GM12892 (cell line): ENCODE measurements around the gene UBE2Q2.

ENCODE experiments used
- DNase-seq: peaks from one replicate; pipeline ENCODE4 v3.0.0; 2011; ENCODE audit not compliant: insufficient read length
- FAIRE-seq: peaks from 2 replicates; lab custom pipeline; 2011; peaks lifted over from hg19 to GRCh38; lab: Jason Lieb, UNC
- POLR2A ChIP-seq: IDR thresholded peaks from 2 replicates; pipeline ENCODE4 v1.6.1; 2011; ENCODE audit warnings: low read depth, low read length, control low read depth
- POLR2AphosphoS5 ChIP-seq: IDR thresholded peaks from 2 replicates; pipeline ENCODE4 v1.6.1; 2011; ENCODE audit warnings: low read depth, low read length, control low read depth
- TAF1 ChIP-seq: IDR thresholded peaks from 2 replicates; pipeline ENCODE4 v1.6.1; 2011; ENCODE audit warnings: low read depth, mild to moderate bottlenecking, control low read depth, low read length, borderline replicate concordance

Gene UBE2Q2

DNA sequence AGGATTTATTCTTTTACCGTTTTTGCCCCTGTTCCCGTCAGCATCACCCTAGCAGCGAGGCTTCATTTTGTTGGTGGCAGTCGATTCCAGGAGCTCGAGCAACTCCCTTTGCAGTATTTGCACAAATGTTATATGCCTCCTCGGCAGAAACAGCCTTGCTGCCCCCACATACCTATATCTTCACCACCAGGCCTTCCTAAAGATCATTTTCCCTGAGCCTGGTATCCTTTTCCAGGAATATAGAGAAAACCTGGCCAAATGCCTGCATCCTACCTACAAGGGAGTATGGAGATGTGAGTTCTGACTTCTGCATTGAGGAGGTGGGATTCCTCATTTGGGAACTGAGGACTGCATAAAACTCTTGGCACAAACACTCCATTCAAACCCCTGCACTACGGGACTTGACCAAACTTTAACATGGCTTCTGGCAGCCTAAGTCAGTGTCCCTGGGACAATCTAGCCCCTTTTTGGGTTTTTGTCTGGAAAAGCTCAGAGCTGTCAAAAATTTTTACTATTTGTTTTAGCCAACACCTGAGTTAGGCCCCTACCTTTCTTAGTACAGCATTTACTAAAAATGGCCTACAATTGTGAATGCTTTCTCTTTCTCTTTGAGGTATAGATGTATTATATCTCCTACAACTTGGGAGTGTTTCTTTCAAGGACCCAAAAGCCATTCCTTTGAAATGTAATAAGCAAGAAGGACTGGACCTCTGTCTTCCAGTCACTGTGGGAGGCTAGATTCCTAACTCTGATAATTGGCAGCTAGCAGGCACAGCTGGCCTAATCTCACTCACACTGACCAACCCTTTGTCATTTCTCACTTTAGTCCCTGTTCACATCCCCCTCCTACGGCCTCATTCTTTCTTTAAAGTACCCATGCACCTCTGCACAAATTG is 12.1 kb upstream of the UBE2Q2 start:
- TF ChIP-seq POLR2AphosphoS5 (no peak), TAF1 (no peak), POLR2A (no peak)
- FAIRE-seq (no peak), DNase-seq (no peak)

DNA sequence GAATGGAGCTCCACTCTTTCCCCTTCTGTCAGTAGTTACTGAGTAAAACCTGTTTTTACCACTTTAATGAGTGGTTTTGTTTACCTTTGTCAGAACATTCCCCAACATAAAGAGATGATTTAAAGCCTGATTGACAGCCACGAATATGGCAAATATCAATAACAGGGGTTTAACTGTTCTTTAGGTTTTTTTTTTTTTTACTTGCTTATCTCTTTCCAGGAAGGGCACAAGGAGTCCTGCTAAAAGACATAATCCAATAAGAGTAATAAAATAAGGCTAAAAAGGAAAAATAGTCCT is 11.5 kb upstream of the UBE2Q2 start:
- no peak for TF ChIP-seq TAF1
- TF ChIP-seq POLR2AphosphoS5 = no peak
- TF ChIP-seq POLR2A = no peak
- DNase-seq (no peak), FAIRE-seq (no peak)

DNA sequence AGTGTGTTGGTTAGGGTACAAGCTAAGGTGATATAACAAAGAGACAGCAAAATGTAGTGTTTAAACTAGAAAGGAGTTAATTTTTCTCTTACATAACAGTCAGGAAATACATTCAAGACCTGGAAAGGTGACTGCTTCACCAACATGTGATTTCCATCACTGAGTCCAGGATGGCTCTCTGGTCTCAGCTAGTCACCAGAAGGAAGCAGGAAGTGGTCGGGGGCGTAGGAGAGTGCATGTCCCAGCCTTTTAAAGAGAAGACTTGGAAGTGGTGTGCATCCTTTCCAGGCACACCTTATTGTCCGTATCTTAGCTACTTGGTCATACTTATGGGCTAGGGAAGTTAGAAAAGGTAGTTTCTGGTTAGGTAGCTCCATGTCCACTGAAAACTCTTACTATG is 11.1 kb upstream of the UBE2Q2 start:
- TF ChIP-seq TAF1 (no peak), POLR2A (no peak), POLR2AphosphoS5 (no peak)
- DNase-seq (no peak), FAIRE-seq (no peak)

DNA sequence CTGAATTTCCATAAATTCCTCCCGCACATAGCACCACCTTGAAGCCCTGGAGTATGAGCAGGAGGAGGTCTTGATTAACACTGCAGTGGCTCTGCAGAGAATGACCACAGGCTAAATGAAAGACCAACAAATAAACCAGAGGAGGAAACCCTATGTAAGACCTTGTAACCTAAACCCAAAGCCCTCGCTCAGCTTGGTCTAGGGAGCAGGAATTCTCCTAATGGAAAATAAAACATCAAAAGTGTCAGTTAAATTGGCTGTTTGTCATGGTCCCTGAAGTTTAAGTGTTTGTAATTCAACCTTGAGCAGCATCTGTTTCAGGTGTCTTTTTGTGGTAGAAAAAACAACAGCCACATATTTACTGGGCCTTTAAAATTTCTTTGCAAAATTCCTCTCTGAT is 9.2 kb upstream of the UBE2Q2 start:
- DNase-seq (no peak), FAIRE-seq (no peak)
- TF ChIP-seq TAF1 (no peak), POLR2AphosphoS5 (no peak), POLR2A (no peak)

DNA sequence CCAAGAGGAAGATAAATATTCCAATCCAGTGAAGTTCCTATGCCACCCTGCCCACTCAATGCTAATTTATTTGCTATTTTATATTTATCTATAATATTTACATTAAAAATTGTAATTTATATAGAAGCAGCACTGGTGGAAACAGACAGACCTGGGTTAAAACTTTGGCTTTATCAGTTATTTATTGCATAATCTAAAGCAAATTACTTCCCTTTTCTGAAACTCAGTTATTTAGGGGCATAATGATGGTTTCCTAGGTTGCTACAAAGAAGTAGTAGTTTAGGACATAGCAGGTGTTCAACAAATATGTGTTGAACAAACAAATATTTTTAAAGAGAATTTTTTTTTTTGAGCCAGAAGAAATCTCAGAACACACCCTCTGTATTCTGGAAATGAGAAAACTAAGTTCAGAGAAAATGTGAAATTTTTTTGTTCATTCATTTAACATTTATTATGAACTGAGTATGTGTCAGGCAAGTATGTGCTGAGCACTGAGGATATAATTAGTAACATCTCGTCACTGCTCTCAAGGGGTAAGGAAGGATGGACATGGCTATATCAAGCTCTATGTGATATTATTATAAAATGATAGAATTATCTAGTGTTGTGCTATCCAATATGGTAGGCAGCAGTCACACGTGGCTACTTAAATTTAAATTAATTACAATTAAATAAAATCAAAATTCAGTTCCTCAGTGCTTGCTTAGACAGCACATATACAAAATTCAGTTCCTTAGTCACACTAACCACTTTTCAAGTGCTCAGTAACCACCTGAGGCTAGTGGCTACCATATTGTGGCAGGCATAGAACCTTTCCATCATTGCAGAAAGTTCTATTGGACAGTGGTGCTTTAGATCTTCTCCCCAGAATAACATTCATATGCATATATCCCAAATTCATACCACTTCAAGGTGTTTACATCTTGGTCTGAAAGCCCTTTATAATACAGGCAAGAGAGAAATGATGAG is 7.0 kb upstream of the UBE2Q2 start:
- DNase-seq (no peak), FAIRE-seq (peak; percentile 62)

DNA sequence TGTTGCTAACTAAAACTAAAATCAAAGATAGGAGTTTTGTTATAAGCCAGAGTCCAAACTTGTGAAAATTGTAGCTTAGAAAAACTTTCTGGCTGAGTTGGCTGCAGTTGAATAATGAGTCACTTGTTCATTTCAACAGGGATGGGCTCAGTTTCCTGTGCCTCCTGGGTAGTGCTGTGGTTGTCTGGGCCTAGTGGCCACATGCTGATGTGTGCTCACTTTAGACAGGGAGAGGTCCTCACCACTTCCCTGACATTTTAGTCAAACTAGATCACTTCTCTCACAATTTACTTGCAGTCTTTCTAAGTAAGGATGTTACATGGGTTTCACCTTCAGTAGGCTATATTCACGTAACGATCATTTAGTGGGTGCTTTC is 6.3 kb upstream of the UBE2Q2 start:
- peak; percentile 90 for FAIRE-seq
- peak; percentile 31 for DNase-seq
- TF ChIP-seq POLR2AphosphoS5 (no peak), TAF1 (no peak), POLR2A (no peak)

More for the DNA sequence above, 7.0 kb upstream of the UBE2Q2 start:
- no peak for TF ChIP-seq POLR2AphosphoS5
- no peak for TF ChIP-seq TAF1
- no peak for TF ChIP-seq POLR2A

DNA sequence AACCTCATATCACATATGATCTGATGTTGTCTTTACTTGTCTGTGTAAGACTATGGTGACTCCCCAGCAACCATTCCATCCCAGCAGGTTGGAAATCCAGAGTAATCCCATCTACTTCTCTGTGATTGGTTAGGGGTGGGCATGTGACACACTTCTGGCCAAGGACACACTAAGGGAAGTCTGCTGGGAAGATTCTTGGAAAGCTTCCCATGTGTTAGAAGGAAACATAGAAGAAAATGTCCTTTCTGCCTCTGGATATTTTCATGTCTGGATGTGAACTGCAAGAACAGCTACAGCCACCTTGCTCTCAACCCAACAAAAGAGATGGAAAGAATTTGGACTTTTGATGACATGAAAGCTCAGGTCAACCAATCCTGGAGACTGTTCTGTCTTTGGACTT is 2.6 kb upstream of the UBE2Q2 start:
- no peak for FAIRE-seq
- TF ChIP-seq POLR2A = no peak
- DNase-seq = no peak

DNA sequence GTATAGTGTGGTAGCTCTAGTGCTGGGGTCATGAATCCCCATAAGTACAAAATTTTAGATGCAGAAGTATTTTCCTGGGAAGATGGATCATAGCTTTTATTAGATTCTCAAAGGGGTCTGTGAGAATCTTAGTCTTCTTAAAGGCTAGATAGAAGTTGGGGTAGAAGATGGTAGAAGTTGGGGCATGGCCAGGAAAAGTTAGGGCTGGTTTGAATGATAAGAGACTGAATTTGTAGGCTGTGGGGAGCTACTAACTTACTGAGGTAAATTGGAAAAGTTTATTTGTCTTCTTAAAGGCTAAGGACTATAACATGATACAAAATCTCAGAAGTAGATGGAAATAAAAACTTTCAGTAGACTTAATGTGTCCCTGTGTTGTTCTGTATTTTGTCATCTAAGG is 1.6 kb upstream of the UBE2Q2 start:
- no peak for FAIRE-seq
- TF ChIP-seq TAF1 = no peak
- no peak for TF ChIP-seq POLR2AphosphoS5
- no peak for TF ChIP-seq POLR2A
- no peak for DNase-seq

DNA sequence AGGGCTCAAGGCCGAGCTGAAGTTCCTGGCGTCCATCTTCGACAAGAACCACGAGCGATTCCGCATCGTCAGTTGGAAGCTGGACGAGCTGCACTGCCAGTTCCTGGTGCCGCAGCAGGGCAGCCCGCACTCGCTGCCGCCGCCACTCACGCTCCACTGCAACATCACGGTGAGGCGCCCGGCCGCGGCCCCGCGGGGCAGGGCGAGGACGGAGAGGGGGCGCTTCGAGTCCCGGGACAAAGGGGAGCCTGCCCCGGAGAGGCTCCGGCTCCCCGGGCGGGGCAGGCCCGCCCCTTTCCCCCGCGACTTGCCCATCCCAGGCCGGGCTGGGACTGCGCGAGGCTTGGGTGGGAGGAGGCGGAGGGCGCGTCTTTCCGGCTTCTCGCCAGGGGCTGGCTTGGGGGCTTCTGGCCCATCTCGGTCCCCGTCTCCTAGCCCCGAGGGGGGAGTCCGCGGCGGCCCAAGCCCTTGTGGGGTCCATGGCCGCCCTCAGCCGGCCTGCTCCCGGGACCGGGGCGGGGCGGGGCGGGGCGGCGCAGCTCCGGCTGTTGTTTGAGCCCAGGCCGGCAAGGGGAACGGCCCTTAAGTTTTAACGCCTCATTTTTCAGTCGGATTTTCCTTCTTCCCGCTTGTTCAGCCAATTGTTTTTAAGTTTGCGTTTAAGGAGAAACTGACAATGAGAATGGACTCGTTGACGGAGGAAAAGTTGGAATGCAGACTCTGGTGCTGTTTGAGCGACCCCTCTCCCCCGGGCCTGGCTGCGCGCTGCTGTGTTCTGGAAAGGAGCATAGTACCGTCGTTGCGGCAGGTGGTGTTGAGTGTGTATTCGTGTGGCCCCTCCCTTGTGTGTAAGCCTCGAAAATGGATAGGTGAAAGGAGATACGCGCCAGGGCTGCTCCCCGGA is 683 bp downstream of the UBE2Q2 start:
- TF ChIP-seq POLR2A (no peak), TAF1 (no peak), POLR2AphosphoS5 (no peak)
- peak; percentile 83 for FAIRE-seq
- DNase-seq = peak; percentile 56

DNA sequence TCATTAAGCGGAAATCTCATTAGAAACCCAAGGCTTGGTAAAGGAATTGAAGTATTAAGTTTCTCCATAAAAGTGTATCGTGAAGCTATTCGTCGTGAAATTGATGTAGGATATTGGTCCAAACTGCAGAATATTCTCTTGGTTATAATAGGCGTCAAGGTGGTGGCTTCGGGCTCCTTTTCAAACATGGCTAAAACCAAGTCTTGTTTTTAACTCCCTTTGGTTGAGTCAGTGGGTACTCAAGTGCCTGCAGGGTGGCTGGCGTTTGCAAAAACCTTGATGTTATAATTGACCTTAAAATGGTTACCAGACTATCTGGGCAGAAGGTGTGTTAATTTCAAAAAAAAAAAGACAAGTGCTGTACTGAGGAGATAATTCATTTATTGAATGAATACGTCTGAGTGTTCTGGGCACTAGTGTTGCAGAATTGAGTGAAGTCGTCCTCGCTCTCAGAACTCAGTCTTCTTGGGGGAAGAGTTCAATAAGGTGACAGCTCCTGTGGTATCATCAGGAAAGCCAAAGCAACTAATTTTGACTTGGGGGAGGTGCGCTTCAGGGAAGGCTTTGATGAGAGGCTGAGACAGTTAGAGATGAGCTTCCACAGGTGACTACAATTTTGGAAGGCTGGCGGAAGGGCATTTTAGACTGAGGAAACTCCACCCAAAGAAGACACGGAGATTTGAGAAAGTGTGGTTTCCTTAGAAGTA is 1.5 kb downstream of the UBE2Q2 start:
- DNase-seq (no peak), FAIRE-seq (no peak)
- TF ChIP-seq POLR2AphosphoS5 = no peak
- no peak for TF ChIP-seq POLR2A
- TF ChIP-seq TAF1 = no peak

DNA sequence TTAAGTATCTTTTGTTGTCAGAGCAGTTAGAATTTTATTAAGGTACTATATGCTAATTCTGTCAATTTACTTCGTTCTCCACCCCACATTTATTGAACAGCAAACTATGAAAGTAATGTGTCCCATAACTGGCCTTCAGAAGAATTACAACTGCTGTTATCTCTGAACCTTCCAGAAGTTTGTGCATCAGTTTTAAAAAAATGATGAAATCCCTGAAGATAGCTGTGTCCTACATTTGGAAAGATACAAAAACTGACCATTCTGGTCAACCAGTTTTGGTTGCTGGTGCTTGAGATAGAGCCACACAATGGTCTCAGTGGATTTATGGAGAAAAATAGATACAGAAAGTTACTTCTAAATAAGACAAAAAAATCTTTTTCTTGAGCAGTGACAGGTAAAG is 5.9 kb downstream of the UBE2Q2 start:
- DNase-seq = no peak
- FAIRE-seq = peak; percentile 21
- TF ChIP-seq TAF1 (no peak), POLR2A (no peak)
